ENCODE measurements around the gene TCF23.

Gene TCF23

GRCh38 chr2:27128668-27129571 is 19.9 kb upstream of the TCF23 start:
- no peak for DNase-seq (ENCODE audit: low read depth in 2 of 2)

- DNase-seq (ENCODE audit: low read depth in 2 of 2), result no peak
Measured at GRCh38 chr2:27130396-27130795, 18.4 kb upstream of the TCF23 start.

GRCh38 chr2:27131429-27131828 is 17.4 kb upstream of the TCF23 start:
- DNase-seq (ENCODE audit: low read depth in 2 of 2), result no peak

- DNase-seq (ENCODE audit: low read depth in 2 of 2), result no peak
Measured at GRCh38 chr2:27133195-27133875, 15.5 kb upstream of the TCF23 start.

DNA sequence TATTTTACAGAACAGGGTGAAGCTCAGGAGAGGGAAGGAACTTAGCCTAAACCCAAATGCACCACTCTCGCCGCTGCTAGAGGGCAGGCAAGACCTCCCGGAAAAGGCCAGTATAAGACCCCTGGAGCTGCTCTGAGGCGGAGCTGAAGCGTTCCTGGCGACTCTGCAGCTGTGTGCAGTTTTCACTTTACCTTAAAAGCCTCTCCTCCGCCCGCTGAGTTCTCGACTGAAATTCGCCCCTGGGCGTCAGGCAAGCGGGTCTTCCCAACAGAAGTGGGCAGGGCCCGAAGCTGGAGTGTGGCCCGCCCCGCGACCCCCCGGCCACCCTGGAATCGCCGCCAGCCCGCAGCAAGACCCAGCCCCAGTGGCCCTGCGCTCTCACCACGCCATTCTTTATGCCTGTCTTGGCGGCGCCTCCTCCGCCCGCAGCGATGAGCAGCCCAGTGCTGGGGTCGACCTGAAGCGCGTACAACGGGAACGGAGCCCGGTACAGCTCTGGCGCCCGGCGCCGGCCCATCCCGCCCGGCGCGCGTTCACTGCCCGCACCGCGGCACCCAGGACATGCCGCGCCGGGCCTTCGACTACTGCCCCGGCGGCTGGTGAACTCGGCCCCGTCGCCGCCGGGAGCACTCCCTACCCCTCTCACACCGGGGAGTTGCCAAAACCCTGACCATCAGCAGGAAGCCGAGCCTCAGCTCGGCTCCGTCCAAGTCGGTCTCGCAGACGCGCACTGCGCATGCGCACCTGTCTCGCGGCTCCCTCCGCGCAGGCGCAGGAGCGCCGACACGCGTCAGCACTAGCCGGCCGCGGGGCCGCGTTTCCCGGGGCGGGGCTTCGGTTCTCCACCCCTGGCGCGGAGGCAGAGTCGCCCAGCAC is 14.7 kb upstream of the TCF23 start, which contains the start of gene PREB:
TSS of gene PREB (minus strand) at position 732 of the 876 bp plus-strand sequence. CDS start at position 517, 215 bp downstream.
- DNase-seq (ENCODE audit: low read depth in 2 of 2), result peak; percentile 96 to 97

- no peak for DNase-seq (ENCODE audit: low read depth in 2 of 2)
Measured at GRCh38 chr2:27134781-27135477, 13.9 kb upstream of the TCF23 start.

GRCh38 chr2:27135478-27135955 is 13.3 kb upstream of the TCF23 start:
- DNase-seq (ENCODE audit: low read depth in 2 of 2), result no peak

- DNase-seq (ENCODE audit: low read depth in 2 of 2), result no peak
Measured at GRCh38 chr2:27136751-27137150, 12.1 kb upstream of the TCF23 start.

DNA sequence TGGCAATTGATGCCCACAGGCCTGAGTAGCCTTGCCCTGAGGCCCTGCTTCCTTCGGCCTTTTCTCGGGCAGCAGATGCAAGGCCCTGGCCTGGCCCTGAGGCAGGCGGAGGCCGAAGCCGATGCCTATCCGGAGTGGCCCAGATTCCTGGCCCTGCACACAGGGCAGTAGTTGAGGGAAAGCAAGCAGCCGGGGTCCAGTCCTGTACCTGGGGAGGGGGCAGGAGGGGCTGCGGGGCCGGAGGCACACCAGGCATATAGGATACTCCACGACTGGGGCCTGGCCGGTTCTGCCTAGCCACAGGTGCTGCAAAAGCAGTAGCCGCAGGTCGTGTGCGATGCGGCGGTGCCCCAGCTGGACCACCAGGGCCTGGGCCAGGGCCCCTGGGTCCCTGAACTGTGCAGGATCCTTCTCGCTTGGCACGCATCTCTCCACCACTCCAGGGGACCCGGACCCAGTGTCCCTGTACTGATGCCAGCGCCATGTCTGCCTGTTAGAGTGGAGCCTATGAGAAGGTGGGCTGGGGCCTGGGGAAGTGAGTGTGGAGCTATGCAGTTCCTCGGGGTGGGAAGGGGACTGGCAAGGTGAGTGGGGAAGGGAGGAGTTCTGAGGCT is 11.4 kb upstream of the TCF23 start:
- no peak for DNase-seq (ENCODE audit: low read depth in 2 of 2)

- no peak for DNase-seq (ENCODE audit: low read depth in 2 of 2)
Measured at GRCh38 chr2:27138111-27138510, 10.7 kb upstream of the TCF23 start.

- DNase-seq (ENCODE audit: low read depth in 2 of 2), result no peak
Measured at GRCh38 chr2:27139310-27139709, 9.5 kb upstream of the TCF23 start, which contains the start of gene PRR30. TSS of gene PRR30 (minus strand) at chr2:27139410. CDS start at chr2:27138329, 1,081 bp downstream.

GRCh38 chr2:27143285-27143684 is 5.5 kb upstream of the TCF23 start:
- DNase-seq (ENCODE audit: low read depth in 2 of 2), result no peak

GRCh38 chr2:27145682-27146081 is 3.1 kb upstream of the TCF23 start:
- DNase-seq (ENCODE audit: low read depth in 2 of 2), result no peak

DNA sequence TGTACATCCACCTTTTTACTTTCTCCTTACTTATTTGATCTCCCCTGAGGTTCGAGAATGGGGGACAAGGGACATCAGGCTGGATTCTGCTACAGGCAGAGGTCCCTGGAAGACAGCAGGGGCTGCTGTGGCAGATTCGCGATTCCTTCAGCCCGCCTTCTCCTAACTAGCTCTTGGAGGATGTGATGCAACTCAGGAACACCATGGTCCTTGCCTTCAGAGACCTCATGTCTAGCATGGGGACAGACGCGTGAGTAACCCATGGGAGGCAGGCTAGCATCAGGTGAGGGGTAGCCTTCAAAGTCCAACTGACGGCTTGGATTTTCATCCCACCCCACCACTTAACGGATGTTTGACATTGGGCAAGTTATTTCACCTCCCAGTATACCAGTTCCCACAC is 869 bp upstream of the TCF23 start:
- no peak for DNase-seq (ENCODE audit: low read depth in 2 of 2)

DNA sequence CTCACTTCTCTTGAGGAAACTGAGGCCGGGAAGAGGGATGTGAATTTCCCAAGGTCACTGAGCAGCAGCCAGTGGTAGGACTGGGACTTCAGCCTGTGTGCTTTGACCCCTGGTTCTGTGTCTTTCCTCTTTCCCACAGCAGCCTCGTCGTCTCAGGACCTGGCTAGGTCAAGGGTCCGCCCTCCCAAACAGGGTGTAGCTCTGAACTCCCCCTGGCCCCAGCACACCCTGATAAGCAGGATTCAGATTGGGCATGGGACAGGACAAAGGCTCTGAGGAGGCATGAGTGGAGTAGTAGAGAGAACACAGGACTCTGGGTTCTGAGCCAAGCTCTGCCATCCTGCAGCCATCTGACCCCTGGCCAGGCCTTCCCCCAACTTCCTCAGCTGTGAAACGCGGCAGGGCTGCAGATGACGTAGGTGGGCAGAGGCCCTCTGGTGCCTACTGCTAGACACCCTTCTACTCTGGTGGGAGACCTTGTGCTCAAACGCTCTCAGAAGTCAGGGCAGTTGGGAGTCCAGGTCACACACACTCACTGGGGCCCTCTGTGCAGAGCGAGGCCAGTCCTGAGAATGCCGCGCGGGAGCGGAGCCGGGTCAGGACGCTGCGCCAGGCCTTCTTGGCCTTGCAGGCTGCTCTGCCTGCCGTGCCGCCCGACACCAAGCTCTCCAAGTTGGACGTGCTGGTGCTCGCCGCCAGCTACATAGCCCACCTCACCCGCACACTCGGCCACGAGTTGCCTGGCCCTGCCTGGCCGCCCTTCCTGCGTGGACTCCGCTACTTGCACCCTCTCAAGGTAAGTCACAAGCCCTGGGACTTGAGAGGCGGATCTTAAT is 984 bp downstream of the TCF23 start:
- DNase-seq (ENCODE audit: low read depth in 2 of 2), result no peak

- DNase-seq (ENCODE audit: low read depth in 2 of 2), result no peak
Measured at GRCh38 chr2:27150639-27151230, 1.9 kb downstream of the TCF23 start.

- no peak for DNase-seq (ENCODE audit: low read depth in 2 of 2)
Measured at GRCh38 chr2:27152102-27152795, 3.4 kb downstream of the TCF23 start.

DNA sequence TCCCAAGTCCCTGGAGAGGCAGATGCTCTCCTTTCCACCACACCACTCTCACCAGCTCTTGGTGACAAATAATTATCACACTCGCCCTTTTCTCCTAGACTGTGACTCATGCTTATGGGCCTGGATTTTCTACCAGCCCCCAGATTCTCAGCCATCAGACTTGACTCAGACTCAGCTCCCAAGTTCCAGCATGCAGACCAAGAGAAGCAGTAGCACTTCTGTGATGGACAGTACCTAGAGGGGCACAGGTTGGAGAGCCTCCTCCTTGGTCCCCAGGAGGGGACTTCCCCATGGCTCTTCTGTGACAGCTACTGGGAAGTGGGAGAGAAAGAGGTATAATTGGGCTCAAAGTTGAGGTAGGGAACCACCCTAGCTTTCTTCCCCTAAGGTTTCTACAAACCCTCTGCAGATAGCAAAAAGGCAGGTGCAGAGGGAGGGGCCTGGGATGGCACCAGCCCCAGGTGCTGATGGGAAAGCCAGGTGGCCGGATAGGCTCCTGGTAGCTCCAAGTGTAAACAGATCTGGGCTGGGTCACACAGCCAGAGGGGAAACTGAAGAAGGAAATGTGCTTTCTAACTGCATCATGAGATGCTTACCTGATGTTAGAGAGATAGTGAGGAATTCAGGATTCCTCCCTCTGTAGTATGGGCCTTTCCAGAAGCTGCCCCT is 4.1 kb downstream of the TCF23 start:
- no peak for DNase-seq (ENCODE audit: low read depth in 2 of 2)
